ENCODE measurements around the gene DOLPP1. TPM values are rescaled to one million over a fixed set of nuclear protein-coding genes. Genes with fewer than 3 reads are reported as not detected.

The DOLPP1 gene
- total RNA-seq, 2 donors from 2014 or later: 2.9 to 7.9 TPM

DNA sequence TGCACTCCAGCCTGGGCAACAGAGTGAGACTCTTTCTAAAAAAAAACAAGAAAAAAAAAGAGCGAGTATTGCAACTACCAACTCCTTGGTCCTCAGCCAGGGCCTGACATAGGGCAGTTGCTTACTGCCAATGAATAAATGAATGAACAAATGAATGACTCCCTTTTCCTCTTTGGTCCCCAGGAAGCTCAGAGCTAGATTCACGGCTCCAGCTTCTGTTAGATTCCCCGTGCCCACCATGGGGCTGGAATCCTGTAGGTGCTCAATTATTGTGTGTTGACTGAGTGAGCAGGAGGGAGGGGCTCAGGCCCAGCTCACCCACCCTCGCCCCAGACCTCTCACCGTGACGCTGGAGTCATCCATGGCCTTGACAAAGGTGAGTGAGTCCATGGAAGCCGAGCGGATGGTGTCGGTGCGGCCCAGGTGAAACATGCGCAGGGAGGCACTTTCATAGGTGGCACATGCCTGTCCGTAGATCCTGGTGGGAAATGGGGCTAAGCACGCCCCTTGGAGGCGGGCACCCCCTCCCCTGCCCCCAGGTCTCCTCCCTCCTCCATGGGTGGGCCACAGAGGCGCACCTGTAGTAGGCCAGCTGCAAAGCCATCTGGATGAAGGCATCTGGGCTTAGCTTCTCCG, 16.9 kb downstream of the DOLPP1 start:
- 93 to 96% methylated on average over 11 to 16 of the region's 16 CpGs for WGBS, 2 donors
- peaks cover 51% of the 10 kb centered on the region for H3K4me1 ChIP-seq

DNA sequence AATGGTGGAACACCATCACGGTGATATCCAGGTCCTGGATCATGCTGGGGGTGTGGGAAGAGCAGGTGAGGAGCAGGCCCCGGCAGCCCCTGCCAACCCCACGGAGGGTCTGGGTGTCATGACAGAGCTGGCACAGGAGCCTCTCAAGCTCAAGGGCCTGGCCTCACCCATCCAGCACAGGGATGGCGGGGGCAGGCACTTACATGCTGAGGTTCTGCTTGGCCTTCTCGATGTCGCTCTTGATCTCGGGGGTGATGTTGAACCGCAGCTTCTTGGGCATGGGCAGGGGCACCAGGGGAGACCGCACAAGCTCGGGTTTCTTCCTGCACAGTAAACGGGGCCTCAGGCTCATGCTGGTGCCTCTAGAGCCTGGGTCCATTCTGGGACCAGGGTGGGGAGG, 17.4 kb downstream of the DOLPP1 start:
- H3K4me1 ChIP-seq: peaks cover 56% of the 10 kb centered on the region
- no peaks in the 10 kb centered on the region for H3K27me3 ChIP-seq
- TF ChIP-seq, protein P1, sequence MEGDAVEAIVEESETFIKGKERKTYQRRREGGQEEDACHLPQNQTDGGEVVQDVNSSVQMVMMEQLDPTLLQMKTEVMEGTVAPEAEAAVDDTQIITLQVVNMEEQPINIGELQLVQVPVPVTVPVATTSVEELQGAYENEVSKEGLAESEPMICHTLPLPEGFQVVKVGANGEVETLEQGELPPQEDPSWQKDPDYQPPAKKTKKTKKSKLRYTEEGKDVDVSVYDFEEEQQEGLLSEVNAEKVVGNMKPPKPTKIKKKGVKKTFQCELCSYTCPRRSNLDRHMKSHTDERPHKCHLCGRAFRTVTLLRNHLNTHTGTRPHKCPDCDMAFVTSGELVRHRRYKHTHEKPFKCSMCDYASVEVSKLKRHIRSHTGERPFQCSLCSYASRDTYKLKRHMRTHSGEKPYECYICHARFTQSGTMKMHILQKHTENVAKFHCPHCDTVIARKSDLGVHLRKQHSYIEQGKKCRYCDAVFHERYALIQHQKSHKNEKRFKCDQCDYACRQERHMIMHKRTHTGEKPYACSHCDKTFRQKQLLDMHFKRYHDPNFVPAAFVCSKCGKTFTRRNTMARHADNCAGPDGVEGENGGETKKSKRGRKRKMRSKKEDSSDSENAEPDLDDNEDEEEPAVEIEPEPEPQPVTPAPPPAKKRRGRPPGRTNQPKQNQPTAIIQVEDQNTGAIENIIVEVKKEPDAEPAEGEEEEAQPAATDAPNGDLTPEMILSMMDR (IDR thresholded peaks at IDR 0.05): no peak
- no peak for TF ChIP-seq POLR2A (IDR thresholded peaks at IDR 0.05)
- WGBS, 2 donors: 85 to 96% methylated on average over 5 to 11 of the region's 11 CpGs
- no peak overlapping the region for H3K27ac ChIP-seq
- peaks cover 0 to 2% of the 10 kb centered on the region in 2 donors for H3K36me3 ChIP-seq (replicated peaks in 1 of 2; ENCODE audit: insufficient read depth in 1 of 2, low read depth in 2 of 2)
- ATAC-seq (no peak), DNase-seq (no peak)
- no peaks in the 10 kb centered on the region for H3K9me3 ChIP-seq
- intact Hi-C loops (cut with DNase I): no loop called here
- H3K4me3 ChIP-seq: no peak overlapping the region

More for the DNA sequence above, 16.9 kb downstream of the DOLPP1 start:
- DNase-seq (no peak), ATAC-seq (no peak)
- H3K27me3 ChIP-seq: no peaks in the 10 kb centered on the region
- TF ChIP-seq, protein P1 (IDR thresholded peaks at IDR 0.05): no peak
- TF ChIP-seq POLR2A (IDR thresholded peaks at IDR 0.05): no peak
- peaks cover 0 to 2% of the 10 kb centered on the region in 2 donors for H3K36me3 ChIP-seq (replicated peaks in 1 of 2; ENCODE audit: insufficient read depth in 1 of 2, low read depth in 2 of 2)
- no peak overlapping the region for H3K27ac ChIP-seq
- H3K4me3 ChIP-seq: no peak overlapping the region
- no peaks in the 10 kb centered on the region for H3K9me3 ChIP-seq
- intact Hi-C loops (cut with DNase I): no loop called here

DNA sequence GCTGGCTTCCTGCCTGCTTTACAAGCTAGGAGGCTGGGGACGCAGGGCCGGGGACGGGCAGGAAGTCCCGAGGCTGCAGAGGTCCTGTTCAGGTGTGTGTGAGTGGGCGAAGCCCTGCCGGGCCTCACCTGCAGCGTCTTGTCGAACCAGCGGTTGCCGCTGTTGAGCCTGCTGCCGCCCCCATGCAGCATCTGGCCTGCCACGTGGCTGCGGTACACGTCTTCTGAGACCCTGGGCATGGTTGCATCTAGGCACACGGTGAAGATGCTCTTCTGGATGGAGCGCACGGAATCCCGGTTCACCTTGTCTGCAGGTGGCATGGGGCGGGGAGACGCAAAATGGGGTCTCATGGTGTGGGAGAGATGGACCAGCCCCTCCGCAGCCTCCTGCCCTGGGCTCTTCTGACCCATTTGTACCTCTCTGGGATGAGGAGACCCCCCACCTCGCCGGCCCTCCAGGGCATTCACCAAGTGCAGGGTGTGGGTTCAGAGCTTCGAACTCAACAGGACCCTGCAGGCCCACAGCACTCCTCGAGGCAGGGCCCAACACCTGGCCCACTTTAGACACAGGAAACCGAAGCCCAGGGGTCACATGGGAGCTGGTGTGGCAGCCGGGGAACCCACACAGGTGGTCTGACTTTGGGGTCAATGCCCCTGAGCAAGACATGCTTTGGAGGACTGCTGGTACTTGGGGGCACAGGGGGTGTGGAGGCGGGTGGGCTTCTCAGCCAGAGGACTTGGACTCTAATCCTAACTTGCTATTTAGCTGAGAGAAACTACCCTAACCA, 19.7 kb downstream of the DOLPP1 start:
- no peak for ATAC-seq
- Histone ChIP-seq H3K27me3 (no peaks in the 10 kb centered on the region), H3K4me3 (no peak overlapping the region), H3K9me3 (no peaks in the 10 kb centered on the region), H3K36me3 (replicated peaks in 1 of 2; ENCODE audit: insufficient read depth in 1 of 2, low read depth in 2 of 2) (peaks cover 0 to 2% of the 10 kb centered on the region in 2 donors), H3K27ac (peak overlapping the region; percentile 17 to 65 (median 44)), H3K4me1 (peaks cover 45% of the 10 kb centered on the region)
- TF ChIP-seq, protein P1 (IDR thresholded peaks at IDR 0.05): no peak
- no peak for TF ChIP-seq POLR2A (IDR thresholded peaks at IDR 0.05)
- no peak for DNase-seq
- 78 to 97% methylated on average over 13 to 25 of the region's 28 CpGs for WGBS, 2 donors
- intact Hi-C loops (cut with DNase I): no loop called here

DNA sequence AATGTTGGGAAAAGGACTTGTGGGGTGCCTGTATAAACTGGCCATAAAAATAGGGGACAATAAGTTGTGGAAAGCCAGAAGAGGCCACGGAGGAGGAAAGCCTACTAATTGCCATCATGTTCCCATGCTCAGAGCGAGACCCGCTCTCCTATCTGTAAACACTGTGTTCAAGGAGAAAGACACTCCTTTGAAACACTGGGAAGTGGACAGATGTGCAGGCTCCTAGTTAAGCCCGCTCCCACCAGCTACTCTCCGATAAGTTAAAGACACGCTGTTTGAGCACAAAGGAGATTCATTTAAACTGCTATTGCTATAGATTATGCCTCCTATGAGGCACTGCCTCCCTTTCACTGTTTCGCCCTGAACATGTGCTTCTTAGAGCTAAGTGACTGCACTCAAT, 20.4 kb downstream of the DOLPP1 start:
- DNase-seq: peak in 3 of 4 donors; percentile 55 to 69 (median 56)
- Histone ChIP-seq H3K4me3 (no peak overlapping the region), H3K27me3 (no peaks in the 10 kb centered on the region), H3K4me1 (peaks cover 43% of the 10 kb centered on the region), H3K27ac (peak overlapping the region; percentile 9 to 65 (median 44)), H3K9me3 (no peaks in the 10 kb centered on the region), H3K36me3 (replicated peaks in 1 of 2; ENCODE audit: insufficient read depth in 1 of 2, low read depth in 2 of 2) (peaks cover 0 to 2% of the 10 kb centered on the region in 2 donors)
- no peak for ATAC-seq
- 38 to 42% methylated on average over 7 of the region's 7 CpGs for WGBS, 2 donors
- intact Hi-C loops (cut with DNase I): no loop called here
- no peak for TF ChIP-seq POLR2A (IDR thresholded peaks at IDR 0.05)
- TF ChIP-seq, protein P1 (IDR thresholded peaks at IDR 0.05): no peak
